Peyer's patch (tissue), 4 donors: ENCODE measurements around the gene IFNA5.

ENCODE experiments used
- POLR2A ChIP-seq, 2 donors: fragments of 450-650 bp; IDR thresholded peaks; one replicate each; pipeline ENCODE4 v1.5.1; 2017; ENCODE audit warnings: antibody characterized with exemption in 2 of 2, mild to moderate bottlenecking in 2 of 2, moderate library complexity in 2 of 2
- TF ChIP-seq, protein P1 (sequence below), 6 experiments: fragments of 450-650 bp in 4 of 6; fragments of 200-600 bp in 2 of 6; sonication (generic) in 1 of 6; IDR thresholded peaks; one replicate each; pipeline ENCODE4 v1.5.1; 2017 to 2019; ENCODE audit warnings: antibody characterized with exemption in 6 of 6, mild to moderate bottlenecking in 3 of 6, moderate library complexity in 1 of 6

GRCh38 chr9:21316860-21317259 lies 11.7 kb upstream of the IFNA5 start:
- TF ChIP-seq, protein P1, sequence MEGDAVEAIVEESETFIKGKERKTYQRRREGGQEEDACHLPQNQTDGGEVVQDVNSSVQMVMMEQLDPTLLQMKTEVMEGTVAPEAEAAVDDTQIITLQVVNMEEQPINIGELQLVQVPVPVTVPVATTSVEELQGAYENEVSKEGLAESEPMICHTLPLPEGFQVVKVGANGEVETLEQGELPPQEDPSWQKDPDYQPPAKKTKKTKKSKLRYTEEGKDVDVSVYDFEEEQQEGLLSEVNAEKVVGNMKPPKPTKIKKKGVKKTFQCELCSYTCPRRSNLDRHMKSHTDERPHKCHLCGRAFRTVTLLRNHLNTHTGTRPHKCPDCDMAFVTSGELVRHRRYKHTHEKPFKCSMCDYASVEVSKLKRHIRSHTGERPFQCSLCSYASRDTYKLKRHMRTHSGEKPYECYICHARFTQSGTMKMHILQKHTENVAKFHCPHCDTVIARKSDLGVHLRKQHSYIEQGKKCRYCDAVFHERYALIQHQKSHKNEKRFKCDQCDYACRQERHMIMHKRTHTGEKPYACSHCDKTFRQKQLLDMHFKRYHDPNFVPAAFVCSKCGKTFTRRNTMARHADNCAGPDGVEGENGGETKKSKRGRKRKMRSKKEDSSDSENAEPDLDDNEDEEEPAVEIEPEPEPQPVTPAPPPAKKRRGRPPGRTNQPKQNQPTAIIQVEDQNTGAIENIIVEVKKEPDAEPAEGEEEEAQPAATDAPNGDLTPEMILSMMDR (IDR thresholded peaks at IDR 0.05) = no peak
- TF ChIP-seq POLR2A (IDR thresholded peaks at IDR 0.05) = no peak
